NB4 (cell line): ENCODE results near the gene AP1G2.

Experiments
- CTCF ChIP-seq: IDR thresholded peaks from one replicate; pipeline ENCODE4 v1.5.1; 2012; ENCODE audit warnings: low read depth, low read length
- MAX ChIP-seq: IDR thresholded peaks from 2 replicates; pipeline ENCODE4 v1.6.1; 2011; ENCODE audit warnings: low read depth, low read length
- POLR2A ChIP-seq: IDR thresholded peaks from 2 replicates; pipeline ENCODE4 v1.6.1; 2011; ENCODE audit warnings: mild to moderate bottlenecking; ENCODE audit not compliant: insufficient read length; ENCODE audit errors: extremely low read depth

GRCh38 chr14:23530375-23531055 lies 37.1 kb downstream of the AP1G2 start:
- TF ChIP-seq CTCF, result no peak
- TF ChIP-seq POLR2A, result no peak
- TF ChIP-seq MAX, result no peak
